ENCODE measurements around the gene TRAF5. TPM values are rescaled to one million over a fixed set of nuclear protein-coding genes. Genes with fewer than 3 reads are reported as not detected.

TRAF5 gene
- total and polyA plus RNA-seq, 2 donors (not counting 3 experiments of a cell fraction or from before 2014, with no cell fraction given): 8.5 to 17.6 TPM

DNA sequence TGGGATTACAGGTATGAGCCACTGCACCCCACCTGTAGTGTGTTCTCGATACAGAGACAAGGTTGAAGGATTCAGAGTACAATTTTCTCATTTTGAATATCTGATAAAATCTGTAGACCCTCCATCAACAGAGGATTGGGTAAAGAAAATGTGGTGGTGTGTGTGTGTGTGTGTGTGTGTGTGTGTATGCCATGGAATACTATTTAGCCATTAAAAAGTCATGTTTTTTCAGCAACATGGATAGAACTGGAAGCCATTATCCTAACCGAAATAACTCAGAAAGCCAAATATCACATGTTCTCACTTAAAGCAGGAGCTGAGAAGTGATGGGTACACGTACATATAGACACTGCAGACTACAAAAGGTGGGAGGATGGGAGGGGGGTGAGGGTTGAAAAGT lies 57.9 kb downstream of the TRAF5 start:
- FAIRE-seq: no peak
- Histone ChIP-seq H3K27ac (ENCODE audit: insufficient read depth, low read depth, low read length) (no peak overlapping the region), H4K20me1 (replicated peaks; ENCODE audit: control insufficient read depth, extremely low read depth, insufficient read depth, low read length) (no peaks in the 10 kb centered on the region), H3K4me1 (ENCODE audit: control insufficient read depth, extremely low read depth, insufficient read depth, low read length) (peaks cover 11% of the 10 kb centered on the region), H3K9me3 (replicated peaks; ENCODE audit: control insufficient read depth, insufficient read depth, low read length) (no peaks in the 10 kb centered on the region), H3K4me2 (ENCODE audit: insufficient read depth, low read length) (no peak overlapping the region), H3K4me3 (replicated peaks in 1 of 3; ENCODE audit: insufficient read depth in 1 of 3, low read depth in 1 of 3, low read length in 3 of 3) (no peak overlapping the region), H3K79me2 (ENCODE audit: control insufficient read depth, insufficient read depth, low read length) (no peaks in the 10 kb centered on the region), H3K36me3 (ENCODE audit: control insufficient read depth in 2 of 2, extremely low read depth in 1 of 2, insufficient read depth in 2 of 2, low read length in 2 of 2) (no peaks in the 10 kb centered on the region), H3K9me1 (replicated peaks; ENCODE audit: control insufficient read depth, extremely low read depth, insufficient read depth, low read length) (no peaks in the 10 kb centered on the region), H2AFZ (ENCODE audit: low read depth, low read length) (no peak overlapping the region), H3K9ac (replicated peaks; ENCODE audit: extremely low read depth, insufficient read depth, low read length) (no peak overlapping the region), H3K27me3 (ENCODE audit: control insufficient read depth in 2 of 2, insufficient read depth in 2 of 2, low read length in 2 of 2) (no peaks in the 10 kb centered on the region)
- TF ChIP-seq JUN (IDR thresholded peaks at IDR 0.05; ENCODE audit: borderline replicate concordance, insufficient read depth, insufficient read length, low read depth) (no peak), CTCF (IDR thresholded peaks at IDR 0.05; ENCODE audit: extremely low read depth in 1 of 2, insufficient read depth in 1 of 2, low read depth in 1 of 2, low read length in 2 of 2) (no peak), POLR2AphosphoS5 (IDR thresholded peaks at IDR 0.05; ENCODE audit: insufficient read depth, low read depth, low read length) (no peak), GATA2 (IDR thresholded peaks at IDR 0.05; ENCODE audit: insufficient read depth, insufficient read length, low read depth, low read length) (no peak), MYC (IDR thresholded peaks at IDR 0.05; ENCODE audit: low read depth, low read length) (no peak), MAX (IDR thresholded peaks at IDR 0.05; ENCODE audit: insufficient read depth, insufficient read length) (no peak), FOS (IDR thresholded peaks at IDR 0.05; ENCODE audit: borderline replicate concordance, insufficient read depth, low read length) (no peak), EZH2 (IDR thresholded peaks at IDR 0.05; ENCODE audit: borderline replicate concordance, low read depth, low read length, severe bottlenecking) (no peak), POLR2A (IDR thresholded peaks at IDR 0.05; ENCODE audit: low read depth, low read length) (no peak)
- intact Hi-C loops (cut with micrococcal nuclease): loop anchor here (10.0 kb wide), 1 partner anchor 1150 kb away; the partner anchor contains the start of gene SERTAD4
- dilution Hi-C loops (cut with MboI; ENCODE audit: extremely low pct_ligation_motif_present, low sequenced_read_pairs): no loop called here
- CTCF ChIA-PET: interaction anchor here (1.5 kb wide), 1 partner anchor 92 kb away, joined by 3 read pairs; no protein-coding TSS in a partner anchor
- no peak for DNase-seq (ENCODE audit: low read depth, low spot score)
- BruUV-seq (replicated peaks): no TSS peak
- POLR2A ChIA-PET: no interaction called here

Measured in endothelial cell of umbilical vein (primary cell).